GM23338 (cell line): ENCODE measurements around the gene GRIA2. TPM values are rescaled to one million over a fixed set of nuclear protein-coding genes. Genes with fewer than 3 reads are reported as not detected.

Experiments used
- ATAC-seq: fragments of 200-7000 bp; cut with Tn5 transposase; 3 replicates; pipeline ENCODE4 v1.9.1; 2020
- DNase-seq: peaks from one replicate; pipeline ENCODE4 v3.0.0-alpha.2; 2015; ENCODE audit warnings: low spot score
- H2AFZ ChIP-seq: fragments of 200-600 bp; sonication (generic); 2 replicates; pipeline ENCODE4 v1.8.0; 2016; ENCODE audit warnings: antibody characterized with exemption, mild to moderate bottlenecking, moderate library complexity
- H3F3A ChIP-seq: fragments of 200-600 bp; sonication (generic); replicated peaks from 2 replicates; pipeline ENCODE4 v1.8.0; 2017; ENCODE audit warnings: antibody characterized with exemption, mixed run types, low read depth
- H3K27ac ChIP-seq: fragments of 200-600 bp; sonication (generic); 2 replicates; pipeline ENCODE4 v1.6.1; 2016; ENCODE audit warnings: low read depth
- H3K27me3 ChIP-seq: fragments of 200-600 bp; sonication (generic); 2 replicates; pipeline ENCODE4 v1.8.0; 2016; ENCODE audit warnings: mild to moderate bottlenecking, mixed run types, moderate library complexity; ENCODE audit not compliant: insufficient read depth
- H3K36me3 ChIP-seq: fragments of 200-600 bp; sonication (generic); 2 replicates; pipeline ENCODE4 v1.8.0; 2016; ENCODE audit warnings: mild to moderate bottlenecking; ENCODE audit not compliant: insufficient read depth
- H3K4me1 ChIP-seq: fragments of 200-600 bp; sonication (generic); 2 replicates; pipeline ENCODE4 v1.8.0; 2016; ENCODE audit warnings: mild to moderate bottlenecking, moderate library complexity; ENCODE audit not compliant: insufficient read depth
- H3K4me2 ChIP-seq: fragments of 200-600 bp; sonication (generic); 2 replicates; pipeline ENCODE4 v1.7.1; 2017; ENCODE audit warnings: mixed run types
- H3K4me3 ChIP-seq: fragments of 200-600 bp; sonication (generic); 2 replicates; pipeline ENCODE4 v1.6.1; 2016; ENCODE audit warnings: mixed run types
- H3K79me2 ChIP-seq: fragments of 200-600 bp; sonication (generic); replicated peaks from 2 replicates; pipeline ENCODE4 v1.8.0; 2017; ENCODE audit warnings: mild to moderate bottlenecking; ENCODE audit not compliant: insufficient read depth
- H3K9me2 ChIP-seq: fragments of 200-600 bp; sonication (generic); 2 replicates; pipeline ENCODE4 v1.8.0; 2017; ENCODE audit not compliant: insufficient read depth
- H4K20me1 ChIP-seq: fragments of 200-600 bp; sonication (generic); replicated peaks from 2 replicates; pipeline ENCODE4 v1.8.0; 2017; ENCODE audit warnings: mild to moderate bottlenecking; ENCODE audit not compliant: insufficient read depth
- H3K27ac Mint-ChIP-seq: 2 replicates; pipeline ENCODE4 v1.8.0; 2020; ENCODE audit warnings: inconsistent platforms, mild to moderate bottlenecking, moderate library complexity, mixed read lengths
- H3K27me3 Mint-ChIP-seq: 3 replicates; pipeline ENCODE4 v1.8.0; 2022; ENCODE audit warnings: low read depth, mild to moderate bottlenecking, moderate library complexity, mixed read lengths, inconsistent platforms; ENCODE audit not compliant: insufficient read depth, poor library complexity
- H3K36me3 Mint-ChIP-seq: 3 replicates; pipeline ENCODE4 v1.8.0; 2021; ENCODE audit warnings: low read depth, mild to moderate bottlenecking, inconsistent platforms, moderate library complexity, mixed read lengths
- H3K4me1 Mint-ChIP-seq: 3 replicates; pipeline ENCODE4 v1.8.0; 2020; ENCODE audit warnings: mild to moderate bottlenecking, inconsistent platforms, mixed read lengths
- H3K4me3 Mint-ChIP-seq: 3 replicates; pipeline ENCODE4 v1.8.0; 2021; ENCODE audit warnings: moderate library complexity, mild to moderate bottlenecking, inconsistent platforms, mixed read lengths
- H3K9me3 Mint-ChIP-seq: 3 replicates; pipeline ENCODE4 v1.8.0; 2020; ENCODE audit warnings: moderate library complexity, mild to moderate bottlenecking, inconsistent platforms, mixed read lengths
- CTCF ChIP-seq, 2 experiments: fragments of 200-600 bp in 1 of 2; sonication (generic) in 1 of 2; conservative IDR thresholded peaks; 2 replicates each; pipeline versions ENCODE4 v1.5.1 to v1.6.1; 2016 to 2017; ENCODE audit warnings: antibody characterized with exemption in 2 of 2, low read depth in 2 of 2, mild to moderate bottlenecking in 2 of 2, moderate library complexity in 1 of 2
- EZH2phosphoT487 ChIP-seq: fragments of 200-600 bp; sonication (generic); IDR thresholded peaks from one replicate; pipeline ENCODE4 v1.8.1; 2018; ENCODE audit warnings: antibody characterized with exemption; ENCODE audit not compliant: unreplicated experiment
- STAT1 ChIP-seq: IDR thresholded peaks from one replicate; pipeline ENCODE4 v1.6.1; 2016; ENCODE audit warnings: antibody characterized with exemption; ENCODE audit not compliant: unreplicated experiment
- ZNF331 ChIP-seq: fragments of 250-450 bp; sonication (Bioruptor Pico); IDR thresholded peaks from 2 replicates; pipeline ENCODE4 v1.5.0; 2020; ENCODE audit warnings: low read depth, mild to moderate bottlenecking, moderate library complexity
- polyA plus RNA-seq: library from polyadenylated mRNA; unstranded; fragments of >200 nt; fragmentation: Nextera tagmentation; extraction: Ambion mirVana; gene quantifications from 2 replicates; pipeline ENCODE4 v1.2.1, GENCODE V29; 2016
- total RNA-seq: library from RNA; depleted of rRNA; stranded (reverse); fragments of >200 nt; shearing (Covaris generic); gene quantifications from 2 replicates; pipeline ENCODE4 v1.2.3, GENCODE V29; 2014
- TF ChIP-seq, protein P1 (sequence below): IDR thresholded peaks from one replicate; pipeline ENCODE4 v1.6.1; 2018; ENCODE audit warnings: antibody characterized with exemption; ENCODE audit not compliant: unreplicated experiment

Gene GRIA2
- total and polyA plus RNA-seq, 2 experiments from 2014 or later, result not detected

DNA sequence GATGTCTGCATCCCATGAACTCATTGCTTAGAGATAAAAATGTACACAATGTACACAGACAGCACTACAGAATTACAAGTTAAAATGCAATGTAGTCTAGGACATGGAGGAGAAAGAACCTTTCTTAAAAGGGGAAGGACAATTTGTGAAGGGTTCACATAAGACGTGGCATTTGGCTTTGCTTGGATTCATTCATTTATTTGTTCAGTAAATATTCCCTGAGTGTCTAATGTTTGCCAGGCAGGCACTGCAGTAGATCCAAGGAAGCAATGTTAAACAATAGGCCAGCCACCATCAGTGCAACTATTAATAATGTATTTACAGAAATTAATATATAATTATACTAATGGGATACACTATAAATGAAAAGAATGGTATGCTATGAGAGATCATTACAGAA lies 94.4 kb downstream of the GRIA2 start (continued):
- TF ChIP-seq ZNF331 (CRISPR knock-in tag), result no peak

DNA sequence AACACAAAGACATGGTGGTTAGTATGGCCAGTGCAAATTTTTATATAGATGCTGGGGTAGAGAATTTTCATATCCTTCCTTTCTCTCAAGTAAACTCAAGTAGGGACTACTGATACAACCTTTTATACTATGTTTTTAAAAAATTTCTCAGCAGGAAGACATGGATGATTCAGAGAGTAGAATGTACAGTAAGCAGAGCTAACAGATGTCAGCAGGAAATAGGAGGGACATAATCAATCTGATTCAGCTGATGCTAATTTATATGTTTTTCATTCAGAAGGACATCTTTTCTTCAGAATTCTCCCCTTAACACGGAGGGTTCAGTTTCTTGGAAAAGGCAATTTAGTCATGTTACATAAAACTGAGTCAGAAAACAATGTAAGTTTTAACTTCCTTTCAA lies 95.4 kb downstream of the GRIA2 start:
- H3F3A ChIP-seq, result no peaks in the 10 kb centered on the region
- H2AFZ ChIP-seq, result no peak overlapping the region
- no peaks in the 10 kb centered on the region for H3K79me2 ChIP-seq
- no peaks in the 10 kb centered on the region for H3K36me3 Mint-ChIP-seq
- DNase-seq (no peak), ATAC-seq (no peak)
- no peaks in the 10 kb centered on the region for H3K4me1 Mint-ChIP-seq
- H3K4me1 ChIP-seq, result no peaks in the 10 kb centered on the region
- H3K27ac Mint-ChIP-seq, result no peak overlapping the region
- no peak overlapping the region for H3K27ac ChIP-seq
- TF ChIP-seq, protein P1, sequence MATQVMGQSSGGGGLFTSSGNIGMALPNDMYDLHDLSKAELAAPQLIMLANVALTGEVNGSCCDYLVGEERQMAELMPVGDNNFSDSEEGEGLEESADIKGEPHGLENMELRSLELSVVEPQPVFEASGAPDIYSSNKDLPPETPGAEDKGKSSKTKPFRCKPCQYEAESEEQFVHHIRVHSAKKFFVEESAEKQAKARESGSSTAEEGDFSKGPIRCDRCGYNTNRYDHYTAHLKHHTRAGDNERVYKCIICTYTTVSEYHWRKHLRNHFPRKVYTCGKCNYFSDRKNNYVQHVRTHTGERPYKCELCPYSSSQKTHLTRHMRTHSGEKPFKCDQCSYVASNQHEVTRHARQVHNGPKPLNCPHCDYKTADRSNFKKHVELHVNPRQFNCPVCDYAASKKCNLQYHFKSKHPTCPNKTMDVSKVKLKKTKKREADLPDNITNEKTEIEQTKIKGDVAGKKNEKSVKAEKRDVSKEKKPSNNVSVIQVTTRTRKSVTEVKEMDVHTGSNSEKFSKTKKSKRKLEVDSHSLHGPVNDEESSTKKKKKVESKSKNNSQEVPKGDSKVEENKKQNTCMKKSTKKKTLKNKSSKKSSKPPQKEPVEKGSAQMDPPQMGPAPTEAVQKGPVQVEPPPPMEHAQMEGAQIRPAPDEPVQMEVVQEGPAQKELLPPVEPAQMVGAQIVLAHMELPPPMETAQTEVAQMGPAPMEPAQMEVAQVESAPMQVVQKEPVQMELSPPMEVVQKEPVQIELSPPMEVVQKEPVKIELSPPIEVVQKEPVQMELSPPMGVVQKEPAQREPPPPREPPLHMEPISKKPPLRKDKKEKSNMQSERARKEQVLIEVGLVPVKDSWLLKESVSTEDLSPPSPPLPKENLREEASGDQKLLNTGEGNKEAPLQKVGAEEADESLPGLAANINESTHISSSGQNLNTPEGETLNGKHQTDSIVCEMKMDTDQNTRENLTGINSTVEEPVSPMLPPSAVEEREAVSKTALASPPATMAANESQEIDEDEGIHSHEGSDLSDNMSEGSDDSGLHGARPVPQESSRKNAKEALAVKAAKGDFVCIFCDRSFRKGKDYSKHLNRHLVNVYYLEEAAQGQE, result no peak
- TF ChIP-seq EZH2phosphoT487, result no peak
- TF ChIP-seq STAT1, result no peak
- H3K27me3 Mint-ChIP-seq, result no peaks in the 10 kb centered on the region
- no peak overlapping the region for H3K4me3 ChIP-seq
- H3K4me2 ChIP-seq, result no peak overlapping the region
- H3K4me3 Mint-ChIP-seq, result no peak overlapping the region
- H3K27me3 ChIP-seq, result no peaks in the 10 kb centered on the region
- H3K9me3 Mint-ChIP-seq, result no peaks in the 10 kb centered on the region
- no peaks in the 10 kb centered on the region for H3K9me2 ChIP-seq
- H3K36me3 ChIP-seq, result no peaks in the 10 kb centered on the region
- no peaks in the 10 kb centered on the region for H4K20me1 ChIP-seq

DNA sequence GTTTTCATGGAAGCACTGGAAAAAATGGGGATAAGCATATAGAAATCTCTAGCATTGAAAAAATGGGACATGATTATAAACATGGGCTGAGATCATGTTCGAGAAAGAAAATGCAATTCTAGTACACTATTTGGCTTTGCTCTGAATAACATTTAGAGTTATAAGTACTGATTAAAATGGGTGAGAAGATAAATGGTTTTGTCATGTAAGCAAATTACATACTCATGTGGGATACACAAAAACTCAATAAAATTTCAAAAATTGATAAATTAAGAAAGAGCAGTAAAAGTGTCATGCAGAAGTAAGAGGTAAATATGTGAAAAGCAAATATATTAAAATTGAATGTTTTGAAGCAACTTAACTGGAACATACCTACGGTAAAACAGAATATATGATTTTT lies 99.6 kb downstream of the GRIA2 start:
- no peak for DNase-seq
- Histone ChIP-seq H3K27me3 (no peaks in the 10 kb centered on the region), H3K36me3 (no peaks in the 10 kb centered on the region), H3F3A (no peaks in the 10 kb centered on the region), H3K4me3 (no peak overlapping the region), H3K9me2 (no peaks in the 10 kb centered on the region), H4K20me1 (no peaks in the 10 kb centered on the region), H3K4me1 (no peaks in the 10 kb centered on the region), H3K4me2 (no peak overlapping the region), H3K79me2 (no peaks in the 10 kb centered on the region), H3K27ac (no peak overlapping the region), H2AFZ (no peak overlapping the region)
- H3K27me3 Mint-ChIP-seq, result peaks cover 2% of the 10 kb centered on the region
- ATAC-seq, result no peak
- no peaks in the 10 kb centered on the region for H3K9me3 Mint-ChIP-seq
- H3K36me3 Mint-ChIP-seq, result no peaks in the 10 kb centered on the region
- no peak overlapping the region for H3K27ac Mint-ChIP-seq
- H3K4me1 Mint-ChIP-seq, result no peaks in the 10 kb centered on the region
- no peak overlapping the region for H3K4me3 Mint-ChIP-seq
- TF ChIP-seq, protein P1, result no peak
- TF ChIP-seq CTCF (conservative IDR thresholded peaks at IDR 0.05; ENCODE audit: low read depth in 2 of 2), result no peak
